ENCODE data around the gene SCAMP1.
"Not testable (repeated sequence)": the region's sequence is repeated elsewhere in the genome, so short reads cannot be mapped to it uniquely, and the experiment has no call there.

The SCAMP1 gene

DNA sequence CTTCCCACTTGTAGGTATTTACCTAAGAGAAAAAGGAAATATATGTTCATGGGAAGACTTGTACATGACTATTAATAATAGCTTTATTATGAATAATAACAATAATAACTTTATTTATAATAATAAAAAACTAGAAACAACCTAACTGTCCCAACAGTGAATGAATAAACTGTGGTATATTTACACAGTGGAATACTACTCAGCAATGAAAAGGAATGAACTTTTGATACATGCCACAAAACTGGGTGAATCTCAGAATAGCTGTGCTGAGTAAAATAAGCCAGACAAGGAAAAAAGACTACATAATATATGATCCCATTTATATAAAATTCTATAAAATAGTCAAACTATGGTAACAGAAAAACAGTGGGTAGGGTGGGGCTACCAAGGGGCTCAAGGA, 88.7 kb downstream of the SCAMP1 start:
- Histone ChIP-seq H3K4me1 (ENCODE audit: control insufficient read depth, insufficient read depth, low read length) (no peaks in the 10 kb centered on the region), H3K9ac (ENCODE audit: low read depth, low read length) (no peak overlapping the region), H3K9me3 (ENCODE audit: control insufficient read depth, insufficient read depth, low read length) (no peaks in the 10 kb centered on the region), H3K27me3 (ENCODE audit: control insufficient read depth, insufficient read depth, low read length) (no peaks in the 10 kb centered on the region), H3K36me3 (ENCODE audit: control insufficient read depth, insufficient read depth, low read length) (no peaks in the 10 kb centered on the region), H3K4me3 (ENCODE audit: low read depth, low read length) (no peak overlapping the region)

DNA sequence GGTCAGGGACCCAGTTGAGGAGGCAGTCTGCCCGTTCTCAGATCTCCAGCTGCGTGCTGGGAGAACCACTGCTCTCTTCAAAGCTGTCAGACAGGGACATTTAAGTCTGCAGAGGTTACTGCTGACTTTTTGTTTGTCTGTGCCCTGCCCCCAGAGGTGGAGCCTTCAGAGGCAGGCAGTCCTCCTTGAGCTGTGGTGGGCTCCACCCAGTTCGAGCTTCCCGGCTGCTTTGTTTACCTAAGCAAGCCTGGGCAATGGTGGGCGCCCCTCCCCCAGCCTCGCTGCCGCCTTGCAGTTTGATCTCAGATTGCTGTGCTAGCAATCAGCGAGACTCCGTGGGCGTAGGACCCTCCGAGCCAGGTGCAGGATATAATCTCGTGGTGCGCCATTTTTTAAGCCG, 97.1 kb downstream of the SCAMP1 start:
- H3K9ac ChIP-seq (ENCODE audit: low read depth, low read length); H3K27me3 ChIP-seq (ENCODE audit: control insufficient read depth, insufficient read depth, low read length); H3K4me1 ChIP-seq (ENCODE audit: control insufficient read depth, insufficient read depth, low read length); H3K9me3 ChIP-seq (ENCODE audit: control insufficient read depth, insufficient read depth, low read length); H3K36me3 ChIP-seq (ENCODE audit: control insufficient read depth, insufficient read depth, low read length); H3K4me3 ChIP-seq (ENCODE audit: low read depth, low read length): not testable (repeated sequence)

DNA sequence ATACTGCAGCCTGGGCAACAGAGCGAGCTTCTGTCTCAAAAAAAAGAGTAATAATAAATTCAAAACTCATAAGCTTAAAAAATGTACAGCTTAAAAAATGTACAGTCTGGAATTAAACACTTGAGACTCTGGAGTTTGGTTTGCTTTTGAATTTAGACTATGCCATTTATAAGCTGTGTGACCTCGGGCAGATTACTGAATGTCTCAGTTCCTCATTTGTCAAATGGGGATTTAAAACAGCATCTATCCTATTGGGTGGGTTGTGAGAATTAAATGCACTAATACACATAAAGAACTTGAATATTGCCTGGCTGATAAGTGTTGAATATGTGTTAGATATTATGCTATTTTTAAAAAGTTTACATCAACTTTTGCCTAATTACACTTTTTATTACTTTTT, 98.4 kb downstream of the SCAMP1 start:
- Histone ChIP-seq H3K9ac (ENCODE audit: low read depth, low read length) (no peak overlapping the region), H3K36me3 (ENCODE audit: control insufficient read depth, insufficient read depth, low read length) (no peaks in the 10 kb centered on the region), H3K4me3 (ENCODE audit: low read depth, low read length) (no peak overlapping the region), H3K27me3 (ENCODE audit: control insufficient read depth, insufficient read depth, low read length) (no peaks in the 10 kb centered on the region), H3K9me3 (ENCODE audit: control insufficient read depth, insufficient read depth, low read length) (no peaks in the 10 kb centered on the region), H3K4me1 (ENCODE audit: control insufficient read depth, insufficient read depth, low read length) (no peaks in the 10 kb centered on the region)

DNA sequence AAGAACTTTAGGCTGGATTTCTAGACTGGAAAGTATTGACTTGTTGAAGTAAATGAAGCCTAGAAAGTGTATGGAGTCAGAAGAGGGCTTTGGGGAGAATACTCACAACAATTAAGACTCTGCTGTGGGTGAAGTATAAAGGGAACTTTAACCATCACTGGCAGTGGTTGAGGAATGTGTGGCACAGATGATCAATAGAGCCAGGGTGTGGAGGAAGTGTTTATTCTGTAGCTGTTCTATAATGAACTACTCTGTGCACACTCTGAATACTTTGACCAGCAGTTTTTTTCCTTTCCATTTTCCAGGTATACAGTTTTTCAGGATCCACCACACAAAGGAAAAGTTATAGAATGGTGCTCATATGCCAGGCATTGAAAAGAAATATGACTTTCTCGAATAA, 106.7 kb downstream of the SCAMP1 start:
- H3K9me3 ChIP-seq (ENCODE audit: control insufficient read depth, insufficient read depth, low read length) = no peaks in the 10 kb centered on the region
- H3K27me3 ChIP-seq (ENCODE audit: control insufficient read depth, insufficient read depth, low read length) = no peaks in the 10 kb centered on the region
- no peak overlapping the region for H3K9ac ChIP-seq (ENCODE audit: low read depth, low read length)
- no peaks in the 10 kb centered on the region for H3K4me1 ChIP-seq (ENCODE audit: control insufficient read depth, insufficient read depth, low read length)
- H3K4me3 ChIP-seq (ENCODE audit: low read depth, low read length) = no peak overlapping the region
- H3K36me3 ChIP-seq (ENCODE audit: control insufficient read depth, insufficient read depth, low read length) = no peaks in the 10 kb centered on the region

DNA sequence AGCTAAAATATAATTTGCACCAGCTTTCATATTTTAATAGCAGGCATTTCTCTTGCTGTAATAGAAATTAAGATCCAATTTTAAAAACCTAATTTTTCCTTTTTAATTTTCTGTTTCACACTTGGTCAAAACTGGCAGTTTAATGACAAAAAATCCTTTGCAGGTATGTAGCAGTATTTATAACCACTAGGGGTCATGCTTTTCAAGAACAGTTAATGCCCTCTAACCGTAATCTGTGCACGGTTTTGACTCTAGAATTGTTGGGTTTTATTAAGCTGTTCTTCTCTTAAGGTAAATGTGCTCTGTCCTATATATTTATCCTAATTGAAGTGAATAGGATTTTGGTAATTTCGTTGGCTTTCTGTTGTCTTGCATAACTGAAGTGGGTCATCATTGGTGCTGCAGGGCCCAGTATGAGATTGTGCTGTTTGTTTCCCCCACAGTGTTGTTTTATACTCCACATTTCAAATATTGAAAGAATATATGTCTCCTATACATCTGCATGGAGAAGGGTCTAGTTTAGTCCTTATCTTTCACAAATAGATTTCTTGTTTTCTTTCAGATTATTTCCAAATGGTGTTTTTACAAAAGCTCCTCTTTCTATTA, 107.4 kb downstream of the SCAMP1 start:
- Histone ChIP-seq H3K9ac (ENCODE audit: low read depth, low read length) (no peak overlapping the region), H3K4me3 (ENCODE audit: low read depth, low read length) (no peak overlapping the region), H3K27me3 (ENCODE audit: control insufficient read depth, insufficient read depth, low read length) (no peaks in the 10 kb centered on the region), H3K4me1 (ENCODE audit: control insufficient read depth, insufficient read depth, low read length) (no peaks in the 10 kb centered on the region), H3K9me3 (ENCODE audit: control insufficient read depth, insufficient read depth, low read length) (no peaks in the 10 kb centered on the region), H3K36me3 (ENCODE audit: control insufficient read depth, insufficient read depth, low read length) (no peaks in the 10 kb centered on the region)

DNA sequence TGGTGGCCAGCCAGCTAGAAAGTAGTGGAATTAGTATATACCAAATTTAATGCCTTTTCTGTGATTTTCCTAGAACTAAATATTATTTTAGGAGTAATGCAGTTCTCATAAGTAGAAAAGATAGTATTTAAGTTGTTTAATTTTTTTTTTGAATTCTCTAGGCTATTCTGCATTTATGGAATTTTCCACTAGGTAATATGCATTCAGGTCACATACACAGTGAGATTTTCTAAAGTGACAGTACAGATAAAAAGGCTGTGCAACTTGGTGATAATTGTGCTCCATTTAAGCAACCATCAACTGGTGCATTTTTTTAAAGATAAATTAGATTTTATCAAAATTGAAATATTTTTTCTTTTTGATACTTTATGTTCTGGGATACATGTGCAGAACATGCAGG, 111.5 kb downstream of the SCAMP1 start:
- no peak overlapping the region for H3K4me3 ChIP-seq (ENCODE audit: low read depth, low read length)
- no peak overlapping the region for H3K9ac ChIP-seq (ENCODE audit: low read depth, low read length)
- H3K36me3 ChIP-seq (ENCODE audit: control insufficient read depth, insufficient read depth, low read length) = no peaks in the 10 kb centered on the region
- no peaks in the 10 kb centered on the region for H3K9me3 ChIP-seq (ENCODE audit: control insufficient read depth, insufficient read depth, low read length)
- no peaks in the 10 kb centered on the region for H3K27me3 ChIP-seq (ENCODE audit: control insufficient read depth, insufficient read depth, low read length)
- no peaks in the 10 kb centered on the region for H3K4me1 ChIP-seq (ENCODE audit: control insufficient read depth, insufficient read depth, low read length)

DNA sequence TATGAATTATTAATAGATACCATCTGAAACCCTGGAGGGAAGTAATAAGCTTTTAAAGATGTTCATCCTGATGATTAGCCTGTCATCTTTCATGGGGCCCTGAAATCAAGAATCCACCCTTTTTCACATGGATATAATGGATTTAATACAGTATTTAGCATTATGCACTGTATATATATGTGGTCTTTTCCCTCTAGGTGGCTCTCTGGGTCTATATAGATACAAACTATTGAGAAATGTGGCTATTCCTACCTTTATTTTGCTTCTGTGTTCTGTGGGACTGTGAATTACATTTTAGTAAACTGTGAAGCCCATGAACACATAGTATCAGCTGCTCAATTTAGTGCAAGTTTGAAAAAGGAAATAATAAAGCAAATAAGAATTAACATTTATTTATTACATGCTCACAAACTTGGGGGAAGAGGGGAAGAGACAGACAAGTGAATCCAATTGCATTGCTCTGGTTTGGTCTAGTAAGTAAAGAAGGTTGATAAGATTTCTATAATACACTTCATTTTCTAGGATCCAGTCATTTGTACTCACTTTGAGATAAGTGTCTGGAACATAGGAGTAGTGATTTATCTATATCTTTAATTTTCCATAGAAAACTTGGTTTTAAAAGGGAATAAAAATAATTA, 112.2 kb downstream of the SCAMP1 start:
- no peak overlapping the region for H3K9ac ChIP-seq (ENCODE audit: low read depth, low read length)
- H3K27me3 ChIP-seq (ENCODE audit: control insufficient read depth, insufficient read depth, low read length) = no peaks in the 10 kb centered on the region
- H3K4me1 ChIP-seq (ENCODE audit: control insufficient read depth, insufficient read depth, low read length) = no peaks in the 10 kb centered on the region
- no peaks in the 10 kb centered on the region for H3K36me3 ChIP-seq (ENCODE audit: control insufficient read depth, insufficient read depth, low read length)
- H3K4me3 ChIP-seq (ENCODE audit: low read depth, low read length) = no peak overlapping the region
- no peaks in the 10 kb centered on the region for H3K9me3 ChIP-seq (ENCODE audit: control insufficient read depth, insufficient read depth, low read length)

DNA sequence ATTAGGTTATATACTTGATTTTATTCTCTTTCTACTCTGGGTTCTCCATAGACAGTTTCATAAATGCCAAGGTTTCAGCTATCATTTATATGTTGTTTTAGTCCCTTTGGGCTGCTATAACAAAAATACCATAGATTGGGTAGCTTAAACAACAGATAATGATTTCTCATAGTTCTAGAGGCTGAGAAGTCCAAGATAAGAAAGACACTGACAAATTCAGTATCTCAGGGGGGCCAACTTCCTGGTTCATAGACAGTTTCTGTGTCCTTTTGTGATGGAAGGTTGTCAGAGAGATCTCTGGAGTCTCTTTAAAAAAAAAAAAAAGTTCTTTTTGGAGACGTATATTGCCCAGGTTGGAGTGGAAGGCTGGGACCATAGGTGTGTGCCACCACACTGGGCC, 113.3 kb downstream of the SCAMP1 start:
- no peaks in the 10 kb centered on the region for H3K4me1 ChIP-seq (ENCODE audit: control insufficient read depth, insufficient read depth, low read length)
- no peaks in the 10 kb centered on the region for H3K27me3 ChIP-seq (ENCODE audit: control insufficient read depth, insufficient read depth, low read length)
- no peak overlapping the region for H3K9ac ChIP-seq (ENCODE audit: low read depth, low read length)
- H3K36me3 ChIP-seq (ENCODE audit: control insufficient read depth, insufficient read depth, low read length) = no peaks in the 10 kb centered on the region
- no peaks in the 10 kb centered on the region for H3K9me3 ChIP-seq (ENCODE audit: control insufficient read depth, insufficient read depth, low read length)
- H3K4me3 ChIP-seq (ENCODE audit: low read depth, low read length) = no peak overlapping the region

DNA sequence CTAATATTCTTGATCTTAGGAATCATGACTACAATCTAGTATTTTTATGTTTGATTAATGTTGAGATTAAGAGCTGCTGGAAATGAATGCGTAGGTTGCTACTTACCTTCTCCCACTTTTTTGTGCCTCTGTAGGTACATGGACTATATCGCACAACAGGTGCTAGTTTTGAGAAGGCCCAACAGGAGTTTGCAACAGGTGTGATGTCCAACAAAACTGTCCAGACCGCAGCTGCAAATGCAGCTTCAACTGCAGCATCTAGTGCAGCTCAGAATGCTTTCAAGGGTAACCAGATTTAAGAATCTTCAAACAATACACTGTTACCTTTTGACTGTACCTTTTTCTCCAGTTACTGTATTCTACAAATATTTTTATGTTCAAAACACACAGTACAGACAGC, 115.0 kb downstream of the SCAMP1 start:
- Histone ChIP-seq H3K4me1 (ENCODE audit: control insufficient read depth, insufficient read depth, low read length) (no peaks in the 10 kb centered on the region), H3K4me3 (ENCODE audit: low read depth, low read length) (no peak overlapping the region), H3K36me3 (ENCODE audit: control insufficient read depth, insufficient read depth, low read length) (no peaks in the 10 kb centered on the region), H3K9me3 (ENCODE audit: control insufficient read depth, insufficient read depth, low read length) (no peaks in the 10 kb centered on the region), H3K9ac (ENCODE audit: low read depth, low read length) (no peak overlapping the region), H3K27me3 (ENCODE audit: control insufficient read depth, insufficient read depth, low read length) (no peaks in the 10 kb centered on the region)

DNA sequence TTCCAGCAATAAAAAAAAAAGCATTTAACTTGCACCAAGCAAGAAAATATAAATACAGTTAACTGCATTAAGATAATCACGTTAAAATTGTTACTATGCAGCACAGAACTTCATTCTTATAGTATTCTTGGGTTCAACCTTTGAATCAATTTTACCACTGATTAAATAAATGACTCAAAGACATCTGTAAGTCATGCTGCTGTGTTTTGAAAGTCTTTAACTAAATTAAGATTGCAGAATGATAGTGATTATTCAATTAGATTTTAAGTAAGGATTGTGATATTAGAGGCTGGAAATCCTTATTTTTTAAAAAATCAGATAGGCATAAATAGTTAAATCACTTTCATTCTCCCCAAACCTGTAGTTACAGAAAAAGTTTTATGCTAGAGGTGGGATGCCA, 116.4 kb downstream of the SCAMP1 start:
- H3K9ac ChIP-seq (ENCODE audit: low read depth, low read length) = no peak overlapping the region
- H3K36me3 ChIP-seq (ENCODE audit: control insufficient read depth, insufficient read depth, low read length) = no peaks in the 10 kb centered on the region
- no peaks in the 10 kb centered on the region for H3K9me3 ChIP-seq (ENCODE audit: control insufficient read depth, insufficient read depth, low read length)
- no peaks in the 10 kb centered on the region for H3K4me1 ChIP-seq (ENCODE audit: control insufficient read depth, insufficient read depth, low read length)
- no peak overlapping the region for H3K4me3 ChIP-seq (ENCODE audit: low read depth, low read length)
- H3K27me3 ChIP-seq (ENCODE audit: control insufficient read depth, insufficient read depth, low read length) = no peaks in the 10 kb centered on the region

DNA sequence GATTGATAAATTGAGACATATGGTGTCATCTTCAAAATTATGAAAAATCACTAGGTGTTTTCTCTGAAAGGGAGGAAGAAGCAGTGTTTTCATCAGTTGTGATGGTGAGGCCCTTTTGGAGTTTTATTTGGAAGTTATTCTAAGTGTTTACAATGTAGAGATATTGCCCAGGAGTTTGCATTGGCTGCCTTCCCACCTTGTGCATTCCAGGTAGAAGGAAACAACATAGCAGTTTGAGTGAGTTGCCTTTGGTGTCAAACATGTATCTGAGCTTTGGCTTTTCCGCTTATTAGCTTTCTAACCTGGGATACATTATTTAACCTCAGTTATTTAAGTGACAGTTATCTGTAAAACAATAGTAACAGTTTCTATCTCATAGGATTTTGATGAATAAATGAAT, 122.5 kb downstream of the SCAMP1 start:
- no peaks in the 10 kb centered on the region for H3K9me3 ChIP-seq (ENCODE audit: control insufficient read depth, insufficient read depth, low read length)
- H3K27me3 ChIP-seq (ENCODE audit: control insufficient read depth, insufficient read depth, low read length) = no peaks in the 10 kb centered on the region
- no peaks in the 10 kb centered on the region for H3K4me1 ChIP-seq (ENCODE audit: control insufficient read depth, insufficient read depth, low read length)

DNA sequence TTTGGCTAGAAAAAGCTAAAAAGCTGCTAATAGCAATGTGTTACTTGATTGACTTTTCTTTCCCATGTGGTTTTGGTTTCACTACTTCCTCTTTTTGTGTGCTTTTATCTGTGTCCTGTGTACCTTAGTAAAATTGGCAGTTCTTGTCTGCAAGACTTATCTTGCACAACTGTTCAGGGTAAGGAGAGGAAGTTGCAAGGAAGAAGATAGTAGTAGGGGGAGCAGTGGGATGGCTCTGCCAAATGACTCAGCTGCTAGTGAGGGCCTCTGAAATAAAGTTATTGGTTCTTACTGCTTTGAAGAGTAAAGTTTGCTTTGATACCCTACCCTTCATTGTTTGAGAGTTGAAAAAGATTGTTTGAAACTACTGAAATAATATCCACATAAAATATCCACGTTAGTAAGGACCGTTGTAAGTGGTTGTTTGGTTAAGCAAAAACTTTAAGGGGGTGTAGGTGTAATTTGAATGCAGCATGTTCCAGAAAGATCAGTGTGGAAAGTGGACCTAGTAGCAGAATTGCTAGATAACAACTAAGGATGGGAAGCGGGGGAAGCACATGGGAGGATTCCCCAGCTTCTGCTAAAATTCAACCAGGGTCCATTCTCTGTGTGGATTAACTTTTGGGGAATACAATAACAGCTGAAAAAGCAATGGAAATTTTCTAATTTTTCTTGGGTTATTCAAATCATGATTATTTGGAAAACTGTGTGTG, 123.5 kb downstream of the SCAMP1 start:
- Histone ChIP-seq H3K36me3 (ENCODE audit: control insufficient read depth, insufficient read depth, low read length) (no peaks in the 10 kb centered on the region), H3K9me3 (ENCODE audit: control insufficient read depth, insufficient read depth, low read length) (no peaks in the 10 kb centered on the region), H3K27me3 (ENCODE audit: control insufficient read depth, insufficient read depth, low read length) (no peaks in the 10 kb centered on the region), H3K4me1 (ENCODE audit: control insufficient read depth, insufficient read depth, low read length) (no peaks in the 10 kb centered on the region), H3K9ac (ENCODE audit: low read depth, low read length) (no peak overlapping the region), H3K4me3 (ENCODE audit: low read depth, low read length) (no peak overlapping the region)

More for the DNA sequence above, 122.5 kb downstream of the SCAMP1 start:
- Histone ChIP-seq H3K36me3 (ENCODE audit: control insufficient read depth, insufficient read depth, low read length) (no peaks in the 10 kb centered on the region), H3K9ac (ENCODE audit: low read depth, low read length) (no peak overlapping the region), H3K4me3 (ENCODE audit: low read depth, low read length) (no peak overlapping the region)
